HG02884 (cell line): ENCODE data around the gene CDKN2B.
"Not testable (repeated sequence)": the region's sequence is repeated elsewhere in the genome, so short reads cannot be mapped to it uniquely, and the experiment has no call there.

Experiments
- ATAC-seq: cut with Tn5 transposase; IDR thresholded peaks from one replicate; pipeline ENCODE4 v1.9.1; 2021; ENCODE audit warnings: mild to moderate bottlenecking, moderate library complexity; ENCODE audit not compliant: unreplicated experiment

The CDKN2B gene

DNA sequence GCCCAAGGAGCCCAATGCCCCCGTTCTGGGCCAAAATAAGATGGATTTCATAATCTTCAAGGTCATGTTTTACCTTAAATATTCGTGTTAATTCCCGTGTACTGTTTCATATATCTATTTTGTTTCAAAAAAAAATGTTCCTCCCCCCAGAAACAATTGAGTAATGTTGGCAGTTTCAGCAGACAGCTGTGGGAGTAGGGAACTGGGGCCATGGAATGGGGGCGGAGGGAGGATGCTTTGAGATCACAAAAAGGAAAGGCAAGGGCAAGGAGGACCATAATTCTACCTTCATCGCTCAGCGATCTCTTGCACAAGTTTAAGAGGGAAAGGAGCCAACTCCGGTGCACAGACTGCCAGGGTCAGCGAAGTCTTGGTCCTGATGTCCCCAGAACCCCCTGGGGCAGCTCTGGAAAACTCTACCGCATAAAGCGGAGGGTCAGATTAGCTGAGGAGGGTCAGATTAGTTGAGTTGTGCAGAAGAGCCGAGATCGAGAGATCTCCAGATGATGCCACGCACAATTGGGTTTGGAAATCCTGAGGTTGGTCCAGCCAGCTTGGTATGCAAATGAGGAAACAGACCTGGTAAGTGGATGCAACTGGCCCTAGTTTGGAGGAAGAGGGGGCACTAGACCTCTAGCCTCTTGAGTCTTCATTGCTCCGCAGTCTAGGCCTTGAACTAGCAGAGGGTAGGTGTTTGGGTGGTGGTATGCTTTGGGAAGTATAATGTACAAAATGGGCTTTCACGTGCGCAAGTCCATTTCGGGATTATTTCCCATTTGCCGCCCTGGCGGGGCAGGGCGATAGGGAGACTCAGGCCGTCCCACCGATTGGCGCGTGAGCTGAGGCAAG lies 38.9 kb downstream of the CDKN2B start:
- ATAC-seq: no peak

DNA sequence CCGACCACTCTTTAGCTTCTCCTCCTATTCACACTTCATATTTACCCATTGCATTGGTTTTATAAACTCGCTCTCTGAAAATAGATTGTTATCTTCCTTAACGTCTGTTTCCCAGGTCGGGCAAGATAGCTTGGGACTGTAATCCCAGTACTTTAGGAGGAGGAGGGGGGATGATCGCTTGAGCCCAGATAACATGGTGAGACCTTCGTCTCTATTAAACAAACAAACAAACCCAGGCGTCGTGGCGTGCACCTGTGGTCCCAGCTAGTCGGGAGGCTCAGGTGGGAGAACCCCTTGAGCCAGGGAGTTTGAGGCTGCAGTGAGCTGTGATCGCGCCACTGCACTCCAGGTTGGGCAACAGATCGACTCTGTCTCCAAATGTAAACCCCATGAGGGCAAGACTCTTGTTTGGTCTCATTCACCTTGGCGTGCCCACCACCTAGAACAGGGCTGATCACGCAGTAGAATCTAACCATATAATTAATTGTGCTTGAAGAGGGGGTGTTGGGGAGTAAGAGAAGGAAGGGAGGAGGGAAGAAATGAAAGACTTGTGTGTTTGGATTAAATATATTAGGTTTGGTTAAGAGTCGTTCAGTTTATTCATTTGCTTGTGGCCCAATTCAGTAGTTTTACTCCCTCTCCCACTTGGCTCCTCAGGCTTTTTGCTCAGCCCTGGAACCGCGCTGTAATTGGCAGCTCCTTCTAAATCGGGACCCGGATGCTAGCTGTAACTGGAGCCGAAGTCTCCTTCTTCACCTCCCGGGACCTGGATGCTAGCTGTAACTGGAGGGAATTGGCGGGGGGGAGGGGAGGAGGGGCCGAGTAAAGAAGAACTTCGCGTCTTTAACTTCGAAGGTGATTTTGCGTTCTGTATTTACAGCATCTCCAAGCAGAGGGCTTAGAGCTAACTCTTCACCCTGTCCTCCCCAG lies 39.8 kb downstream of the CDKN2B start:
- ATAC-seq: no peak

DNA sequence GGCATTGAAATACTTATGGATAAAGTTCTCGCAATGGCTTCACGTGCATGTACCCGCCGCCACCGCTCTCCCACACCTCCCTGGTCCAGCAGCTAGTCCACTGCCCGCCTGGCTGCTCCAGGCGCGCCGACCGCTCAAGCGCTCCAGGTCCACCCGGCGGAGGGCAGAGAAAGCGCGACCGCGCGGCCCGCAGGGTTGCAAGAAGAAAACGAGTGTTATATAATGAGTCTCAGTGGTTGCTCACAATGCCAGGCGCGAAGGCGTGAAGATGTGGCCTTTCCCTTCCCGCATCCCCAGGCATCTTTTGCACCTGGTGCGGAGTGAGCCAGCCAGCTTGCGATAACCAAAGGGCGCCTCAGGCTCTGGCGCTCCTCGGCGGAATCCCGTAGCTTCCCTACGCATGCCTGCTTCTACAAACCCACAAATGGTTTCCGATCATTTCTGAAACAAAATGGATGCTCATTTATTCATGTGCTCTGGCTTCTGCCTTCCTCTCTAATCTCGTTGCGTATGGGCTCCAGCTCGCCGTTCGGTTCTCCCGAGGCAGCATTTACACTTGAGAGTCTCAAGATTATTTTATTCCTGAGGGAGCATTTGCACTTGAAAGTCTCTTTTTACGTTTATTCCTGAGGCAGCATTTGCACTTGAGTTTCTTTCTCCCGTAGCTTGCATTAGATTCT lies 40.6 kb downstream of the CDKN2B start:
- ATAC-seq: no peak

DNA sequence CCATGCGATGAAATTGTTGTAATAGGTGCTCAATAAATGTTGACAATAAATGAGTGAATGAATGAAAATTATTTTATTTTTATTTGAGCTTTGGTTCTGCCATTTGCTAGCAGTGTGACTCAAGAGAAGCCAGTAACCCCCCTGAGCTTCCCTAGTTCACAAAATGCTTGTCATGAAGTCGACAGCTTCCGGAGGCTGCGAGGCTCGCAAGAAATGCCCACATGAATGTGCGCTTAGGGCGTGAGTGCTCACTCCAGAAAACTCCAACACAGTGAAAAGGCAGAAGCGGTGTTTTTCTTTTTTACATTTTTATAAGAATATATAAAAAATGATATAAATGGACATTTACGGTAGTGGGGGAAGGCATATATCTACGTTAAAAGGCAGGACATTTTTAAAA lies 41.4 kb downstream of the CDKN2B start:
- ATAC-seq: no peak

DNA sequence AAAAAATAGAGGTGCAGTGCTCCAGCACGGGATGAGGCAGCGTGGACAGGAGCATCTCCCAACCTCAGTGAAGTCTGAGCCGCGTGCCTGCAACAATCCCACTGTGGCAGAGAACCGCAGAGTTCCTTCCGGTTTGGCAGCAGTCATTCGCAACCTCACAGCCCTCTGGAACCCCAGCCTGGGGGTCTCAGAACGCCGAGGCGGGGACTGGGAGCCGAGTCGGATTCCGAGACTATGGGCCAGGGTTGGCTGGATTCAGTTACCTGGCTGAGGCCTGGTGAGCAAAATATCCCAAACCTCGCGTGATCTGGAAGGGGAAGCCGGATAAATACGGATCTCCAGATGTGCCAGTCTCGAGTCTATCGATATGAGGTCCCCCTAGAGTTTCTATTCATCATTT lies 41.9 kb downstream of the CDKN2B start:
- no peak for ATAC-seq

DNA sequence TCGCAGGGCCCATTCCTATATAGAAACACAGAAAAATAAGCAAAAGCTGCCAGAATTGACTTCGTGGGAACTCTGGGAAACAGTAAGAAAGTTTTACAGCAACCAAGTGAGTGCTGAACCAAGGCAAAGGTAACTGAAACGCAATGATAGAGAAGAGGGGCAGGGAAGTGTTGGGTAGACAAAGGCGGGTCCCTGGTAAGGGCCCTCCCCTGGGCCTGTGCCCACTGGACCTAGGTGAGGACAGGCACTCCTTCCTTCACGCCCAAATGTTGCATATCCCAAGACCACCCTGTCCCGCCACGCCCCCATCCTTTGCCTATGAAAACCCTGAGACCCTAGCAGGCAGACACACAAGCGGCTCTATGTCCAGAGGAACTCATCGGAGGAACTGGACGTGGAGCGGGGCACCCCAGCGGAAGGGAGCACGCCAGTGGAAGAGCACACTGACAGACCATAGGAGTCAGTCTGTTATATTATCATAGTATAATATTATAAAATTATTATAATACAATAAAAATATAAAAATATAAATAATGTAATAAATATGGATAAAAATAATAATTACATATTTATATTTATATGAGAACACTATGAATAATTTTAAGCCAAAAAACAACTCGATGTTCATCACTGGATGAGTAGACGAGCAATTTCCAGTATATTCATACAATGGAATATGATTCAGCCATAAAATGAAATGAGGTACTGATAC lies 42.8 kb downstream of the CDKN2B start:
- no peak for ATAC-seq

DNA sequence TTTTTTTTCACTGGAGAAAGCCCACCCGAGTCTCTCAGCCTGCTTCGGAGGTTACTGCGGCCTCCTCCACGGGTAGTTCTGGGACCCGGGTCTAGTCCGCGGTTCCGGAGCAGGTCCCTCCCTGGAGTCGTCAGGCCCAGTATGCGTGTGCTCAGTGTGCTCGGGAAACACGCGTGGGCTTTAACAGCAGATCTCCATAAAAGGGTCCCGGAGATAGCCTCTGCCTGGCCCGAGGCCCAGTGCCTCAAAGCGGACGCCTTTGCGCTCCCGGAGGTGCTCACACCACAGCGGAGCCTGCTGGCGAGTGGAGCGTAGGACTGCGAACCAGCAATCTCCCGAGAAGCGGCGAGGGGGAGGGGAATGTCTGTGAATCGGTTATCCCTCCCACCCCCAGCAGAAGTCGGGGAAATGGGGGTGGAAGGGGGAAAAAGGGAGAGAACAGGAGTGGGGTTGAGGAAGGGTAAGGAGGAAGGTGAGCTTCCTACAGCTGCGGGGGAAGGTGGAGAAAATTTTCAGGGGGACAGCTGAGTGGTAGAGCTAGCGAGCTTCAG lies 43.6 kb downstream of the CDKN2B start:
- ATAC-seq: peak; percentile 80

DNA sequence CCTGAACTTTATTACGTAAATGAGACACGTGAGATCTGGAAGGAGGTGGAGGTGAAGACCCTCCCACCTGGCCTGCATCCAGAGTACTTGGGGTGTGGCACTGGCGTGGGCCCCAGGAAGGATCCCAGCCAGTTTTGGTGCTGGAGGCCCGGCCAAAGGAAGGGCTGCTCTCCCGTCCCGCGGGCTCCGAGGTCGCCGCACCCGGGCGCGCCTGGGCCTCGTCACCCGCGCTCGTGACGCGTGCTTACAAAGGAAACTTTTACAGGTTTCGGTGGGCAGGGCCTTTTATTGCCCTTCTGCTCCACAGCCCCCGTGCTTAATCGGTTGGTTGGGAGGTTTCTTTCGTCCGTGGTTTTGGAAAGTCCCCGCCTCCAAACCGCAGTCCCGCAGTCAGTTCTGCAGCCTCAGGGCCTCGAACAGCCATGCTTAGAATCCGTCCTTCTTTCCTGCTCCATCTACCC lies 44.1 kb downstream of the CDKN2B start:
- peak; percentile 67 for ATAC-seq

DNA sequence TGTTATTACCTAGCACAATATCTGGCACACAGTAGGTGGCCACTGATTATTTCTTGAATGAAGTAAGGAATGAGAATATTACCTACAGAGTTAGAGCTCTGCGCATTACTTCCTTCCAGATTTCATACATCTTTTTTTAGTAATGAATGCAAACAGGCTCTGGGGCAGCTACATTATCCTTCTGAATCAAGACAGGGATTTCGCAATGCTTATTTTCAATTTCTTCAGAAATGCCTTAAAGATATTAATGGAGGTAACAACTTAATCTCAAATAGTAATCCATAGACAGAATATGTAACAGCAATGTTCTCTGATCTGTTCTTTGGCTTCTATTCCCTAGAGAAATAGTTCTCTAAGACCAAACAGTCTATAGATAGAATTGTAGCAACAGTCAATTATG lies 47.5 kb downstream of the CDKN2B start:
- ATAC-seq: no peak

DNA sequence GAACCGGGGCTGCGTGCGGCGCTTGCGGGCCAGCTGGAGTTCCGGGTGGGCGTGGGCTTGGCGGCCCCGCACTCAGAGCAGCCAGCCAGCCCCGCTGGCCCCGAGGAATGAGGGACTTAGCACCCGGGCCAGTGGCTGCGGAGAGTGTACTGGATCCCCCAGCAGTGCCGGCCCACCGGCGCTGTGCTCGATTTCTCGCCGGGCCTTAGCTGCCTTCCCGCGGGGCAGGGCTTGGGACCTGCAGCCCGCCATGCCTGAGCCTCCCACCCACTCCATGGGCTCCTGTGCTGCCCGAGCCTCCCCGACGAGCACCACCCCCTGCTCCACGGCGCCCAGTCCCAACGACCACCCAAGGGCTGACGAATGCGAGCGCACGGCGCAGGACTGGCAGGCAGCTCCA lies 49.8 kb downstream of the CDKN2B start:
- not testable (repeated sequence) for ATAC-seq

DNA sequence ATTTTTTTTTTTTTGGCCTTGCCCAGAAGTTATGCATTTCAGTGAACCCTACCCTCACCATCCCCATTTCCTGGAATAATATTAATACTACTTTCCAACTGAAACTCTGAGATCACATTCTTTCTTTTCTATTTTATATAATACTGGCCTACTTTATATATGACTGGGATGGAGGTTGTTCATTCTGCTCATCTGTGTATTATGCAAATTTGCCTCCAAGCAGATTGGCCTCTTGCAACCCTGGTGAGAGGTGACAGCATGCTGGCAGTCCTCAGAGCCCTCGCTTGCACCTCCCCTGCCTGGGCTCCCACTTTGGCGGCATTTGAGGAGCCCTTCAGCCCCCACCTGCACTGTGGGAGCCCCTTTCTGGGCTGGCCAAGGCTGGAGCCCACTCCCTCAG lies 50.3 kb downstream of the CDKN2B start:
- no peak for ATAC-seq
